Fibroblast of the aortic adventitia (primary cell): ENCODE measurements around the gene MCRIP1. TPM values are rescaled to one million over a fixed set of nuclear protein-coding genes. Genes with fewer than 3 reads are reported as not detected.

Experiments
- DNase-seq: peaks from one replicate; pipeline ENCODE4 v3.0.0-alpha.2; 2010; ENCODE audit warnings: low read depth
- H3K4me3 ChIP-seq: 2 replicates; pipeline ENCODE4 v1.5.1; 2011; ENCODE audit warnings: low read depth, mild to moderate bottlenecking, control low read depth, low read length, moderate library complexity
- total RNA-seq: library from RNA; depleted of rRNA; stranded (reverse); fragments of >200 nt; gene quantifications from 2 replicates; pipeline ENCODE4 v1.2.3, GENCODE V29; 2012; ENCODE audit warnings: low replicate concordance
- TF ChIP-seq, protein P1 (sequence below): IDR thresholded peaks from 2 replicates; pipeline ENCODE4 v1.5.1; 2011; ENCODE audit warnings: mild to moderate bottlenecking, low read length, control low read depth, inconsistent platforms; ENCODE audit not compliant: insufficient read depth

Gene MCRIP1
- total RNA-seq, 1 donor: 130 TPM

DNA sequence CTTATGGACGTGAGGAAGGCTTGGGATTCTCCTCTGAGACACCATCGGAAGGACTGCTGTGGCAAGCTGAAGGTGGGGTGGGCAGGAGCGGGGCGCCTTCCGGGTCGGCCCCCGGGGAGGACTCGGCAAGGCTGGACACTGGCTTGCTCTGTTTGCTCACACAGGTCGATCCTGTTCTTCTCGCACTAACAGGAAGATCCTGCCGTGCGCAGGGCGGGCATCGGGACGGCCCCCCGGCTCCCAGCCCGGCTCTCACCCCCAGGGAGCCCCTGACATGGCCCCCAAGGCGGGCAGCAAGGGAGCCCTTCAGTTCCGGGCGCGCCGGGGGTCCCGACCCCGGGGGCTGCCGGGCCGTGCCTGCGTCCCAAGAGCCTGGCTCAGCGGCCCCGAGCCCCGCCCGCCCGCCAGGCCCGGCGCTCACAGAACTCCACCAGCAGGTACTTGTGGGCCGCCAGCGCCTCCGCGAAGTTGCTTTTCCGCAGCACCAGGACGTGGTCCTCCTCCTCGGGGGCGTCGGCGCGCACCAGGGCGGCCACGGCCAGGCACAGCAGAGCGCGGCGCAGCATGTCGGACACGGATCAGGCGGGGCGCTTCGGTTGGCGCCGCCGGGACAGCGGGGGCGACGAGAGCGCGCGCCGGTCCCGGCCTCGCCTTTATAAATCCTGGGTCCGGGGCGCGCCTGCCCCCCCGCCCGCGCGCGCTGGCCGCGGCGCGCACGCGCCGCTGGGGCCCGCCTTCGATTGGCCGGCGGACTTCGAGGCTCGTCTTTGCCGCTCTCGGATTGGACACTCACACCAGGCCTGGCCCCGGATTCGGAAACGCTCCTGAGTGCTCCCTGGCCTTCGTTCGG lies 27.0 kb upstream of the MCRIP1 start, which contains the start of gene P4HB:
P4HB (minus strand) TSS at position 630 of the 850 bp plus-strand sequence; CDS start at position 566, 64 bp downstream.
- TF ChIP-seq, protein P1, sequence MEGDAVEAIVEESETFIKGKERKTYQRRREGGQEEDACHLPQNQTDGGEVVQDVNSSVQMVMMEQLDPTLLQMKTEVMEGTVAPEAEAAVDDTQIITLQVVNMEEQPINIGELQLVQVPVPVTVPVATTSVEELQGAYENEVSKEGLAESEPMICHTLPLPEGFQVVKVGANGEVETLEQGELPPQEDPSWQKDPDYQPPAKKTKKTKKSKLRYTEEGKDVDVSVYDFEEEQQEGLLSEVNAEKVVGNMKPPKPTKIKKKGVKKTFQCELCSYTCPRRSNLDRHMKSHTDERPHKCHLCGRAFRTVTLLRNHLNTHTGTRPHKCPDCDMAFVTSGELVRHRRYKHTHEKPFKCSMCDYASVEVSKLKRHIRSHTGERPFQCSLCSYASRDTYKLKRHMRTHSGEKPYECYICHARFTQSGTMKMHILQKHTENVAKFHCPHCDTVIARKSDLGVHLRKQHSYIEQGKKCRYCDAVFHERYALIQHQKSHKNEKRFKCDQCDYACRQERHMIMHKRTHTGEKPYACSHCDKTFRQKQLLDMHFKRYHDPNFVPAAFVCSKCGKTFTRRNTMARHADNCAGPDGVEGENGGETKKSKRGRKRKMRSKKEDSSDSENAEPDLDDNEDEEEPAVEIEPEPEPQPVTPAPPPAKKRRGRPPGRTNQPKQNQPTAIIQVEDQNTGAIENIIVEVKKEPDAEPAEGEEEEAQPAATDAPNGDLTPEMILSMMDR: no peak
- peak within 1 kb of the TSS; percentile 95 for H3K4me3 ChIP-seq
- DNase-seq: no peak

- DNase-seq: peak; percentile 29
- H3K4me3 ChIP-seq: peak overlapping the region; percentile 95
- TF ChIP-seq, protein P1: no peak
Measured at GRCh38 chr17:81858967-81859905, 26.1 kb upstream of the MCRIP1 start.

DNA sequence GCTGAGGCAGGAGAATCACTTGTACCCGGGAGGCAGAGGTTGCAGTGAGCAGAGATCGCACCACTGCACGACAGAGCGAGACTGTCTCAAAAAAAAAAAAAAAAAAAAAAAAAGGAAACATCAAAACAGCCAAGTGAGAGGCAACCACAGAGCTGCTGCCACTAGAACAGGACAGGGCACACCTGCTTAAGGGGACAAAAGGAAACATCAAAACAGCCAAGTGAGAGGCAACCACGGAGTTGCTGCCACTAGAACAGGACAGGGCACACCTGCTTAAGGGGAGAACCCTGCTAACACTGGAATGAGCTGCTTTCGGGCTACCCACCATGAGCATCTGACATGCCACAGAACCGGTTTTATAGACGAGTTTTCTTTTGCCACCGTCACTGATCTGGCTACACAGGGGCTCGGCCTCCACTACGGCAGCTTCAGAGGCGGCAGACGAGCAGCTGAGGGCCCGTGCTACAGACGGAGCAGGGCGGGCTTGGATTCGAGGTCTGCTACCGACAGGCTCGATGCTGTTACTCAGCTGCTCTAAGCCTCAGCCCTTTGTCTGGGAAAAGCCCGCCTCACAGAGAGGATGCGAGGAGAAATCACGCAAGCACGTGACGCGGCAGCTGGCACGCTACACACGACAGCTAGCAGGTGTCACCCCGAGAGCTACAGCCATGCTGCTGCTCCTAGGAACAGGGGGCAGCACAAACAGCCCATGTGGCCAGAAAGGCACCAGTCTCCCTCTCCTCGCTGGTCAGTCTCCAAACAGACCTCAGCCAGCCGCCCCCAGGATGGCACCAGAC lies 25.3 kb upstream of the MCRIP1 start:
- peak overlapping the region; percentile 95 for H3K4me3 ChIP-seq
- TF ChIP-seq, protein P1: no peak
- no peak for DNase-seq

DNA sequence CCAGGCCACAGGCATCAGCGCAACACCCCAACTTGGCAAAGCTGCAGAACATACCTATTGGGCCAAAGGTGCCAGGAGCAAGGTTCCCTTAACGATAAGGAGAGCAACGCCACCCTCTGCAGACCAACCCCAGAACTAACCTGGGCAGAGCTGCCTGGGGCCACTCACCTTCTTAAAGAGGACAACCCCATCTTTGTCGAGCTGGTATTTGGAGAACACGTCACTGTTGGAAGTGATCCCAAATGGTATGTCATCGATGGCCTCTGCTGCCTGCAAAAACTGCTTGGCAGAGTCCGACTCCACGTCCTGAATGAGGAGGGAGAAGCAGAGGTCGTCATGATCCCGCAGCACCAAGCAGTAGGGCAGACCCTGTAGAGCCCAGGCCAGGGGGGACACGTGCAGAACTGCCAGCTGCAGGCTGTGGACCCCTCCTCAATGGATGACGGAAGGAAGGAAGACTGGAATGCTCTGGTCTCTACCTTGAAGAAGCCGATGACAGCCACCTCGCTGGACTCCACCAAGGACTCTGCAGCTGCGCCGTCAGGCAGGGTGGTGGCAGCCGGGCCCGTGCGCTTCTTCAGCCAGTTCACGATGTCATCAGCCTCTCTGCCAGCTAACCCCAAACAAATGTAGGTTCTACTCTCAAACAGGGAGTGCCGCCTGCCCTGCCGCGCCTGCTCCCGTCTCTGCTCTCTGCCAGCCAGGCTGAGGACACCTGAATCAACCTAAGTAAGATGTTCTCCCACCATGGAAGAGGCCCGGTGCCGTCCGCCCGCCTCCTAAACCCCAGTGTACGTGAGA lies 22.1 kb upstream of the MCRIP1 start:
- H3K4me3 ChIP-seq: no peak overlapping the region
- peak; percentile 62 for DNase-seq
- TF ChIP-seq, protein P1: no peak

GRCh38 chr17:81852237-81852636 lies 19.1 kb upstream of the MCRIP1 start:
- no peak overlapping the region for H3K4me3 ChIP-seq
- TF ChIP-seq, protein P1: no peak
- no peak for DNase-seq
